ENCODE results near the gene IFT172. TPM values are rescaled to one million over a fixed set of nuclear protein-coding genes. Genes with fewer than 3 reads are reported as not detected.
"Not testable (repeated sequence)": the region's sequence is repeated elsewhere in the genome, so short reads cannot be mapped to it uniquely, and the experiment has no call there.

IFT172 gene
- total RNA-seq, 1 donor from 2014 or later, result 10.3 TPM

GRCh38 chr2:27425039-27425438, 64.5 kb downstream of the IFT172 start:
- not testable (repeated sequence) for ATAC-seq

- ATAC-seq, result no peak
Measured at GRCh38 chr2:27422958-27423357, 66.6 kb downstream of the IFT172 start.

DNA sequence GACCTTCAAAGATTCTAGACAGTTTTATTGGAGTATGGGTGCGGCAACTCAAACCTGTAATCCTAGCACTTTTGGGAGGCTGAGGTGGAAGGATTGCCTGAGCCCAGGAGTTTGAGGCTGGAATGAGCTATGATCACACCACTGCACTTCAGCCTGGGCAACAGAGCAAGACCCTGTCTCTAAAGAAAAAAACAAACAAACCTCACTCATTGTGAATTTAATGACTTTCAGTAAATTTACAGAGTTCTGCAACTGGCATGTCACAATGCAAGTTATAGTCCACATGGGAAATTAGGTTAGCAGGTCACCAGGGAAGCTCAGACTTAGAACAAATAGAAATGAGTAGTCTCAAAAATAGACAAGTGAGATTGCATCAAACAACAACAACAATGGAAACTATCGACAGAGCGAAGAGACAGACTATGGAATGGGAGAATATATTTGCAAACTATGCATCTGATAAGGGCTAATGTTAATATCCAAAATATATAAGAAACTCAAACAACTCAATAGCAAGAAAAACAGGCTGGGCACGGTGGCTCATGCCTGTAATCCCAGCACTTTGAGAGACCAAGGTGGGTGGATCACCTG, 67.8 kb downstream of the IFT172 start:
- ATAC-seq, result no peak

GRCh38 chr2:27420996-27421395, 68.5 kb downstream of the IFT172 start:
- no peak for ATAC-seq

DNA sequence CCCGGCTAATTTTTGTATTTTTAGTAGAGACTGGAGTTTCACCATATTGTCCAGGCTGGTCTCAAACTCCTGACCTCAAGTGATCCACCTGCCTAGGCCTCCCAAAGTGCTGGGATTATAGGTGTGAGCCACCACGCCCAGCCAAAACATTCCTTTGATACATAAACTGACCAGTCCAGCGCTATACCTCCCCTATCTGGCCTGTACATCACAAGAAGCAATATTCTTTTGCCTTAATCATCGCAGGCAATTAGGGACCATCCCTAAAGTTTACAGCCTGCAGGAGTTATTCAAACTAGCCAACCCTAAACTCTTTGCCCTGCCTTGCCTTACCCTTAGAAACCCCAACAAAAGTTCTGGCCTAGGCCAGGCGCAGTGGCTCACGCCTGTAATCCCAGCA, 73.4 kb downstream of the IFT172 start:
- no peak for ATAC-seq

DNA sequence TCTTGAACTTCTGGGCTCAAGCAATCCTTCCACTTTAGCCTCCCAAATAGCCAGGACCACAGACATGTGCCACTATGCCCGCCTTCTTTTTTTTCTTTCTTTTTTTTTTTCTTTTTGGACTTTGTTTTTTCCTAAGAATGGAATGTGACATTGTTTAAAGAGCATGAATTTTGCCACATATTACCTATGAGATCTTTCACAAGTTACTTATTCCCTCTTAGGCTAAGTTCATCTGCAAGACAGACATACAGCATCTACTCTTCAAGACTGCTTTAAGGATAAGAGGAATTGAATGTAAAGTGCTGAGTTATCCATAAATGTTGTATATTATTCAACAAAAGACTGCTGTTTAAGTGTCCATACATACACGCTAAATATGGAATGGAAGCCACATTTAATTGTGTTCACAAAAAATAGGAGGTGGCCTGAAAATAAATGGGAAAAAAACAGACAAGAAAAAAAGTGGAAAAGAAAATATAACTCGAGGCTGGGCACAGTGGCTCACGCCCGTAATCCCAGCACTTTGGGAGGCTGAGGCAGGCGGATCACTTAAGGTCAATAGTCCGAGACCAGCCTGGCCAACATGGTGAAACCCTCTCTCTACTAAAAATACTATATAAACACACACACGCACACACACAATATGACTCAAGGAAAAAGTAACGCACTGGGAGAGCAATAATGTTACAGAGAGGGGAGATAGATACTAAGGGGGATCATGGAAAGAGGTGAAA, 77.0 kb downstream of the IFT172 start:
- no peak for ATAC-seq

DNA sequence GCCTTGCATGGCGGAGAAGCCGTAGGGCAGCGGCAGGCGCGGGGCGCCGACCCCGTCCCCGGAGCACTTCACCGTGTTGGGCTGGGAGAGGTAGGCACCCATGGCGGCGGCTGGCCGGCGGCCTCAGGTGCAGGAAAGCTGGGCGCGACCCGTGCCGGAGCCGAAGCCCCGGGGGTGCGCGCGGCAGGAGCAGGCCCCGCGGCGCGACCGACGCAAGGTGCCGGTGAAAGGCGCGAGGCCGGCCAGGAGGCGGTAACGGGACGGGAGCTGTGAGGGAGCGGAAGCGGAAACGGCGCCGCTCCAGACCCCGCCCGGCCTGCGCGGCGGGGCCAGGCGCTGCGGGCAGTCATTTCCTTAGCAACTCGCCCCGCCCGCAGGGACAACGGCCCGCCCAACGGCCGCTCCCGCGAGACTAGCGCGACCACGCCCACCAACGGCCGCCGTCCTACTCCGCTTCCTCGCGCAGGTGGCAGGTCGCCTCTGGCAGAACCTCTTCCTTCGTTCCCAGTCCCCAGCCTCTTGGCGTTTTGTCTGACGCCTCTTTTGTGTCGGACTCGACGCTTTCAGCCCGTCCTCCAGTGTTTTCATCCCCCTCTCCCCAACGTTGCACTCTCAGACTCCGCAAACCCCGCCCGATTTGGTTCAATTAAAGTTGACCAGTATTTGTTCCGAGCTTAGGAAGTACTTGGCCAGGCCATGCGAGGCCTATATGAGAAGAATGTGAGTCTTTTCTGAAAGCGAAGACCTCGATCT, 80.0 kb downstream of the IFT172 start, which contains the start of gene PPM1G:
Gene PPM1G (minus strand): TSS at position 271 of the 753 bp plus-strand sequence. CDS start 169 bp downstream, at position 102.
- ATAC-seq, result peak; percentile 99

- peak; percentile 39 for ATAC-seq
Measured at GRCh38 chr2:27408601-27409320, 80.8 kb downstream of the IFT172 start.

- no peak for ATAC-seq
Measured at GRCh38 chr2:27407798-27408491, 81.6 kb downstream of the IFT172 start.

DNA sequence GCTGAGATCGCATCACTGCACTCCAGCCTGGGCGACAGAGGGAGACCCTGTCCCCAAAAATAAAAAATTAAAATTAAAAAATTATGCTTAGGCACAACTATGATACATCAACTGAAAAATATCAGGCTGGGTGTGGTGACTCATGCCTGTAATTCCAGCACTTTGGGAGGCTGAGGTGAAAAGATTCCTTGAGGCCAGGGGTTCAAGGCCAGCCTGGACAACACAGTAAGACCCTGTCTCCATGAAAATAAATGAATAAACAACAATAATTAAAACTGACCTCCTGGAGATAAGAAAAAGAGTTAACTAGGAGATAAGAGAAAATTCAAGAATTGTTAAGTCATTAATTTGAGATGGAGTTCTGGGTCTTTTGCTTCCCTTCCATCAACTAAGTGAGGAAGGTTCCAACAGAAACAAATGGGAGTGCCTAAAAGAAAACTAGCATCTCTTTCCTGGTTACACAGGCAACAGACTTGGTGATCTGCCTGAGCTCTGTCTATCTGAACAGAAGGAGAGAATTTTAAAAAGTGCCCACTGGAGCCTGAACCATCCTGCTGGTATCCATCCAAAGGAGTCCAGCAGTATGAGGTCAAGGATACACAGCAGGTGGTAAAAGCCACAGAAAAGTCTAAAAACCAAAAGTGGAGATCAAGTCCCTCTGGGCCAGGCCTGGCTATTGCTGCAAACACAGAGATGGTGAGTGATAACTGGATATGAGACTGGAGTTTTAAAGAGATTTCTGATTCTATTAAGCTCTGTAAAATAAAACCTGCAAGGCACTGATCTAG, 89.0 kb downstream of the IFT172 start:
- no peak for ATAC-seq

GRCh38 chr2:27398962-27399361, 90.6 kb downstream of the IFT172 start:
- no peak for ATAC-seq

Other genes starting within 250 kb of the IFT172 start
- gene SLC30A3, start 226.7 kb downstream of the IFT172 start, total RNA-seq, result not detected
- not detected for gene DNAJC5G, start 214.3 kb downstream of the IFT172 start, total RNA-seq
- gene TRIM54, start 207.3 kb downstream of the IFT172 start, total RNA-seq, result 0.16 TPM
- 0.56 TPM for gene UCN, start 181.3 kb downstream of the IFT172 start, total RNA-seq
- 42.7 TPM for gene MPV17, start 166.6 kb downstream of the IFT172 start, total RNA-seq
- 50.8 TPM for gene GTF3C2, start 133.0 kb downstream of the IFT172 start, total RNA-seq
- 29.2 TPM for gene EIF2B4, start 119.4 kb downstream of the IFT172 start, total RNA-seq
- 62.1 TPM for gene SNX17, start 119.1 kb downstream of the IFT172 start, total RNA-seq
- gene ZNF513, start 109.0 kb downstream of the IFT172 start, total RNA-seq, result 11.4 TPM
- gene PPM1G, start 80.2 kb downstream of the IFT172 start, total RNA-seq, result 57.3 TPM
- gene NRBP1, start 61.1 kb downstream of the IFT172 start, total RNA-seq, result 86.6 TPM
- gene KRTCAP3, start 47.4 kb downstream of the IFT172 start, total RNA-seq, result 26.0 TPM
- gene FNDC4, start 5.5 kb upstream of the IFT172 start, total RNA-seq, result 8.5 TPM
- 0.84 TPM for gene GCKR, start 7.1 kb upstream of the IFT172 start, total RNA-seq
- gene ZNF512, start 93.3 kb upstream of the IFT172 start, total RNA-seq, result 9.2 TPM
- gene CCDC121, start 139.3 kb upstream of the IFT172 start, total RNA-seq, result 1.3 TPM
- 26.5 TPM for gene GPN1, start 139.3 kb upstream of the IFT172 start, total RNA-seq
- gene SUPT7L, start 173.9 kb upstream of the IFT172 start, total RNA-seq, result 11.7 TPM
- gene SLC4A1AP, start 174.1 kb upstream of the IFT172 start, total RNA-seq, result 13.3 TPM

Data from esophagus mucosa (tissue), 1 donor.